Sigmoid colon (tissue), 4 donors: Measurements from ENCODE around the gene KRTAP5-2.
"Not testable (repeated sequence)": the region's sequence is repeated elsewhere in the genome, so short reads cannot be mapped to it uniquely, and the experiment has no call there.

Source experiments
- EP300 ChIP-seq, 4 donors: sonication (generic); formaldehyde crosslinking; IDR thresholded peaks; one replicate each; pipeline ENCODE4 v1.6.1; 2017; ENCODE audit warnings: antibody characterized with exemption in 4 of 4
- POLR2A ChIP-seq, 2 donors: fragments of 450-650 bp; IDR thresholded peaks; one replicate each; pipeline ENCODE4 v1.6.1; 2016; ENCODE audit warnings: antibody characterized with exemption in 2 of 2, mild to moderate bottlenecking in 2 of 2, moderate library complexity in 2 of 2
- TF ChIP-seq, protein P1 (sequence below), 4 experiments: fragments of 450-650 bp in 3 of 4; fragments of 200-600 bp in 1 of 4; IDR thresholded peaks; one replicate each; pipeline ENCODE4 v1.5.1; 2016 to 2019; ENCODE audit warnings: antibody characterized with exemption in 4 of 4, mild to moderate bottlenecking in 3 of 4, moderate library complexity in 2 of 4

DNA sequence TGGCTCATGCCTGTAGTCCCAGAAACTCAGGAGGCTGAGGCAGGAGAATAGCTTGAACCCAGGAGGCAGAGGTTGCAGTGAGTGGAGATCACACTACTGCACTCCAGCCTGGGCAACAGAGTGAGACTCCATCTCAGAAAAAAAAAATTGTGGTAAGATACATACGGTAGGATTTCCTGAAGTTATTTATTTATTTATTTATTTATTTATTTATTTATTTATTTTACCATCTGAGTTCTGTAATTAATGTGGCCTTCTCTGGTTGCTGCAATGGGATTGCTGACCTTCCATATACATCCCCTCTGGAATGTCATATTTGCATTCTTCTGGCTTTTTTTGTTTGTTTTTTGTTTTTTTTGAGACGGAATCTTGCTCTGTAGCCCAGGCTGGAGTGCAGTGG is 15.2 kb downstream of the KRTAP5-2 start:
- TF ChIP-seq, protein P1, sequence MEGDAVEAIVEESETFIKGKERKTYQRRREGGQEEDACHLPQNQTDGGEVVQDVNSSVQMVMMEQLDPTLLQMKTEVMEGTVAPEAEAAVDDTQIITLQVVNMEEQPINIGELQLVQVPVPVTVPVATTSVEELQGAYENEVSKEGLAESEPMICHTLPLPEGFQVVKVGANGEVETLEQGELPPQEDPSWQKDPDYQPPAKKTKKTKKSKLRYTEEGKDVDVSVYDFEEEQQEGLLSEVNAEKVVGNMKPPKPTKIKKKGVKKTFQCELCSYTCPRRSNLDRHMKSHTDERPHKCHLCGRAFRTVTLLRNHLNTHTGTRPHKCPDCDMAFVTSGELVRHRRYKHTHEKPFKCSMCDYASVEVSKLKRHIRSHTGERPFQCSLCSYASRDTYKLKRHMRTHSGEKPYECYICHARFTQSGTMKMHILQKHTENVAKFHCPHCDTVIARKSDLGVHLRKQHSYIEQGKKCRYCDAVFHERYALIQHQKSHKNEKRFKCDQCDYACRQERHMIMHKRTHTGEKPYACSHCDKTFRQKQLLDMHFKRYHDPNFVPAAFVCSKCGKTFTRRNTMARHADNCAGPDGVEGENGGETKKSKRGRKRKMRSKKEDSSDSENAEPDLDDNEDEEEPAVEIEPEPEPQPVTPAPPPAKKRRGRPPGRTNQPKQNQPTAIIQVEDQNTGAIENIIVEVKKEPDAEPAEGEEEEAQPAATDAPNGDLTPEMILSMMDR (IDR thresholded peaks at IDR 0.05) = not testable (repeated sequence)
- not testable (repeated sequence) for TF ChIP-seq POLR2A, EP300 (IDR thresholded peaks at IDR 0.05)
